IPS-18c (cell line): ENCODE data around the gene ITGB2.

ENCODE experiments used
- H3K4me3 ChIP-seq: 2 replicates; pipeline ENCODE4 v1.7.0; 2013; ENCODE audit warnings: low read depth, mild to moderate bottlenecking, low read length, moderate library complexity; ENCODE audit not compliant: insufficient read depth
- H3K9me3 ChIP-seq: one replicate; pipeline ENCODE4 v1.6.1; 2013; ENCODE audit warnings: mild to moderate bottlenecking, low read length, moderate library complexity; ENCODE audit not compliant: control insufficient read depth, insufficient read depth

Gene ITGB2

GRCh38 chr21:44872649-44873355, 47.9 kb downstream of the ITGB2 start:
- Histone ChIP-seq H3K4me3 (peak overlapping the region; percentile 90), H3K9me3 (peaks cover 2% of the 10 kb centered on the region)

GRCh38 chr21:44872323-44872648, 48.4 kb downstream of the ITGB2 start:
- Histone ChIP-seq H3K9me3 (peaks cover 2% of the 10 kb centered on the region), H3K4me3 (peak overlapping the region; percentile 90)

GRCh38 chr21:44871576-44872269, 49.0 kb downstream of the ITGB2 start:
- peak overlapping the region; percentile 90; the same call in 1 of the 2 replicates for H3K4me3 ChIP-seq
- peaks cover 2% of the 10 kb centered on the region for H3K9me3 ChIP-seq

- H3K9me3 ChIP-seq: peaks cover 2% of the 10 kb centered on the region
- H3K4me3 ChIP-seq: no peak overlapping the region
Measured at GRCh38 chr21:44870748-44871495, 49.8 kb downstream of the ITGB2 start.

- Histone ChIP-seq H3K9me3 (peaks cover 2% of the 10 kb centered on the region), H3K4me3 (no peak overlapping the region)
Measured at GRCh38 chr21:44869781-44870747, 50.6 kb downstream of the ITGB2 start.

GRCh38 chr21:44868707-44869106, 52.0 kb downstream of the ITGB2 start:
- Histone ChIP-seq H3K9me3 (no peaks in the 10 kb centered on the region), H3K4me3 (no peak overlapping the region)

- no peak overlapping the region for H3K4me3 ChIP-seq
- no peaks in the 10 kb centered on the region for H3K9me3 ChIP-seq
Measured at GRCh38 chr21:44867999-44868700, 52.5 kb downstream of the ITGB2 start.

- no peak overlapping the region for H3K4me3 ChIP-seq
- H3K9me3 ChIP-seq: no peaks in the 10 kb centered on the region
Measured at GRCh38 chr21:44867464-44867863, 53.2 kb downstream of the ITGB2 start.

- Histone ChIP-seq H3K4me3 (no peak overlapping the region), H3K9me3 (no peaks in the 10 kb centered on the region)
Measured at GRCh38 chr21:44866780-44867179, 53.9 kb downstream of the ITGB2 start.

GRCh38 chr21:44865561-44866280, 55.0 kb downstream of the ITGB2 start:
- H3K4me3 ChIP-seq: no peak overlapping the region
- H3K9me3 ChIP-seq: no peaks in the 10 kb centered on the region

GRCh38 chr21:44862869-44863685, 57.6 kb downstream of the ITGB2 start:
- Histone ChIP-seq H3K9me3 (no peaks in the 10 kb centered on the region), H3K4me3 (no peak overlapping the region)

GRCh38 chr21:44858791-44859190, 61.9 kb downstream of the ITGB2 start:
- Histone ChIP-seq H3K9me3 (no peaks in the 10 kb centered on the region), H3K4me3 (no peak overlapping the region)

GRCh38 chr21:44858291-44858690, 62.4 kb downstream of the ITGB2 start:
- H3K4me3 ChIP-seq: no peak overlapping the region
- no peaks in the 10 kb centered on the region for H3K9me3 ChIP-seq

GRCh38 chr21:44857127-44857892, 63.4 kb downstream of the ITGB2 start:
- Histone ChIP-seq H3K9me3 (no peaks in the 10 kb centered on the region), H3K4me3 (no peak overlapping the region)

- H3K4me3 ChIP-seq: no peak overlapping the region
- H3K9me3 ChIP-seq: no peaks in the 10 kb centered on the region
Measured at GRCh38 chr21:44856131-44856530, 64.6 kb downstream of the ITGB2 start.
